Measurements from ENCODE around the gene CMSS1.

- TF ChIP-seq NFRKB (IDR thresholded peaks at IDR 0.05) (no peak), HDGF (IDR thresholded peaks at IDR 0.05; ENCODE audit: borderline replicate concordance) (no peak), SUZ12 (IDR thresholded peaks at IDR 0.05) (no peak), ELF4 (IDR thresholded peaks at IDR 0.05) (no peak), SP1 (IDR thresholded peaks at IDR 0.05) (no peak), ZNF384 (IDR thresholded peaks at IDR 0.05) (no peak), L3MBTL2 (conservative IDR thresholded peaks at IDR 0.05) (no peak), FOXA1 (IDR thresholded peaks at IDR 0.05) (no peak), LEF1 (IDR thresholded peaks at IDR 0.05; ENCODE audit: borderline replicate concordance) (no peak)
Observed at GRCh38 chr3:100131241-100131640, 313.6 kb downstream of the CMSS1 start.
